ENCODE measurements around the gene NELL2.

Gene NELL2

DNA sequence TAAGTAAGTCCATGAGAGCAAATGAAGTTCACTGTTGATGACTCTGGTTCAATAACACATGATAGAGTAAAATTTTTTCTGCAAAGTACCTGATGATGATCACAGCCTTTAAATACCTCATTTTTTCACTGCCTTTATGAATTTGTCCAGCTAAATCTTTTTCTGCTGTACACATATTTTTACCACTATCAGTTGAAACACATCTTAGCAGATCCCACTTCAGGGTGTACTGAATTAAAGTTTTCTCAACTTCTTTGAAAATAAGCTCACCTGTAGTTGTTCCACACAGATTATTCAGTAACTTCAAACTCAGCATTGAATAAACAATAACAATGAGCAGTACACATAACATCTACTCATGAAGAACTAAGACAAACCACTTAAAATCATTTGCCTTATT, 385.9 kb downstream of the NELL2 start:
- no peaks in the 10 kb centered on the region for H3K36me3 Mint-ChIP-seq (ENCODE audit: low read depth)
- H3K27me3 Mint-ChIP-seq (ENCODE audit: low read depth): peaks cover 3% of the 10 kb centered on the region
- H3K4me3 Mint-ChIP-seq: no peak overlapping the region
- H3K4me1 Mint-ChIP-seq (ENCODE audit: low read depth): no peaks in the 10 kb centered on the region
- DNase-seq (ENCODE audit: low spot score): no peak
- H3K27ac Mint-ChIP-seq: no peak overlapping the region
- no peaks in the 10 kb centered on the region for H3K9me3 Mint-ChIP-seq

DNA sequence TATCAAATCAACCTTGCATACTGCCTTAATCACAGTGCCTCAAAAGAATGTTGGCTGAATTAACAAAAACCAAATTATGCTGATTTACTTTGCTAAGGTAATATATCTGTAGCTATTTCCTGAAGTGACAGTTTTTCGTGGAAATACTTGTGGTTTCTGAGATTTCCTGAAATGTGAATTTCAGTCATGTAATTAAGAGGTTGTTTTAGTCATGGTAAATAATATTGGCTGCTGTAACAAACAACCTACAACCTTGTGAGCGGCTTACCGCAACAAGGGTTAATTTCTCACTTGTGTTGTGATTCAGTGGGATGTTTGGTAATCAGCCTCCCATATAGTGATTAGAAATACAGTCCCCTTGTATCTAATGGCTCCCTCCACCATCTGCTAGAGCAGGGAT, 387.9 kb downstream of the NELL2 start:
- Mint-ChIP-seq H3K4me1 (ENCODE audit: low read depth) (no peaks in the 10 kb centered on the region), H3K4me3 (no peak overlapping the region), H3K27me3 (ENCODE audit: low read depth) (peaks cover 3% of the 10 kb centered on the region), H3K36me3 (ENCODE audit: low read depth) (no peaks in the 10 kb centered on the region), H3K27ac (no peak overlapping the region), H3K9me3 (no peaks in the 10 kb centered on the region)
- DNase-seq (ENCODE audit: low spot score): no peak

DNA sequence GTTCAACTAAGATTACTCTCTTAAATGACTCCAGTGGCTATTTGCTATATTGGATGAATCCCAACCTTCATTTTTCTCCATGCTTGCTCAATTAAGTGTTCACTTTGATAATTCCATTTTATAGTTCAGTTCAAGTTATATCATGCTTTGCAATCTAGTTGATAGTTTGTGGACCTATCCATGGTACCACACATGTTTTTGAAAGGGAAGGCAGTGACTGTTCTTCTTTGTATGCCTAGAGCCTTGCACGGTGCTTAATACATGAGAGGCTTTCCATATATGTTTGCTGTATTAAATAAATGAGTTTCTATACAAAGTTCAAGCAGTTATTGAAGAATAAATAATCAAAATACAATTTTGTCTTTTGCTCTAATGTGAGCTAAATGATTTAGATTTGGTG, 391.3 kb downstream of the NELL2 start:
- Mint-ChIP-seq H3K27me3 (ENCODE audit: low read depth) (no peaks in the 10 kb centered on the region), H3K36me3 (ENCODE audit: low read depth) (no peaks in the 10 kb centered on the region), H3K4me3 (no peak overlapping the region), H3K9me3 (no peaks in the 10 kb centered on the region), H3K4me1 (ENCODE audit: low read depth) (no peaks in the 10 kb centered on the region), H3K27ac (no peak overlapping the region)
- DNase-seq (ENCODE audit: low spot score): no peak

DNA sequence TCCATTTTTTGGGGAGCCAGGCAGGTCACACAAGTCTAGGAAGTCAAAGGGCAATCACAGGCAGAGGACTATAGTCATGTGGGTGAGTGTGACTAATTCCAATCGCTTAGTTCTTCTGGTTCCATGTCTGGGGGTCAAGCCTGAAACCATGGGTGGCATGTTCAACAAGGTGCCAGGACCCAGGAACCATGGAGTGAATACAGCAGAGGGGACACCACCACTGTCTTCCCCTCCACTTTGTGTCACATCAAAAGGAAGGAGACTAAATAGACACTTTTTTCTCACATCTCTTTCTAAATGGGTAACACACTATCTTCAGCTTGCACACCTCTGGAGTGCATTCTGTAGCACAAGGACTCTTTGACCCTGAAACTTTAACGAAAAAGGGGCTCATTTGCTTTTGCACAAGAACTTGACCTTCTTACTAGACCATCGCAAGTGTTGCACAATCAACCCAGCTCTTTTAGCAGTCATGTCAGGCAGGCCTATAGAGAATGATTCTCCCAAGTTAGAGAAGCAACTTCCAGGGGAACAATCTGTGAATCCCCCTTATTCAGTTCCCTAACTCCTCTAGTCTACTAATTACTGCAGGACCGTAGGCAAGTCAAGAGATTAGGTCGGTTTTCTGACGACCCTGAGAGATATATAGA, 398.7 kb downstream of the NELL2 start:
- no peaks in the 10 kb centered on the region for H3K4me1 Mint-ChIP-seq (ENCODE audit: low read depth)
- no peak overlapping the region for H3K27ac Mint-ChIP-seq
- H3K9me3 Mint-ChIP-seq: peaks cover 27% of the 10 kb centered on the region
- no peak overlapping the region for H3K4me3 Mint-ChIP-seq
- H3K36me3 Mint-ChIP-seq (ENCODE audit: low read depth): no peaks in the 10 kb centered on the region
- H3K27me3 Mint-ChIP-seq (ENCODE audit: low read depth): no peaks in the 10 kb centered on the region
- no peak for DNase-seq (ENCODE audit: low spot score)

DNA sequence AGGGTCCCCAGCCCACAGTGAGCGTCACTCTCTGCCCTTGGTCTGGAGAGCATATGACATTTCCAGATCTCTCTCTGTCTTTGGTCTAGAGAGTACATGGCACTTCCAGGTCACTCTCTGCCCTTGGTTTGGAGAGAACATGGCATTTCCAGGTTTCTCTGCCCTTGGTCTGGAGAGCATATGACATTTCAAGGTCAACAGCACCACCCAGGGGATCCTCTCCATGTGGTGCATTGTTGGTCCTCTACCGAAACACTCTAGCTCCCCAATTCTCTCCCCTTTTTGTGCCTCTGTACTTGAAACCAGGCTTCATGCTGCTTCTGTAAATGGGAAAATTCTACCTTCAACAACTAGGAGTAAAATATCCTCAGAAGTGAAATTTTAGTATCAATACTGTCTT, 399.4 kb downstream of the NELL2 start:
- Mint-ChIP-seq H3K4me3 (no peak overlapping the region), H3K36me3 (ENCODE audit: low read depth) (no peaks in the 10 kb centered on the region), H3K27ac (no peak overlapping the region), H3K9me3 (peaks cover 27% of the 10 kb centered on the region), H3K4me1 (ENCODE audit: low read depth) (no peaks in the 10 kb centered on the region), H3K27me3 (ENCODE audit: low read depth) (no peaks in the 10 kb centered on the region)
- no peak for DNase-seq (ENCODE audit: low spot score)

DNA sequence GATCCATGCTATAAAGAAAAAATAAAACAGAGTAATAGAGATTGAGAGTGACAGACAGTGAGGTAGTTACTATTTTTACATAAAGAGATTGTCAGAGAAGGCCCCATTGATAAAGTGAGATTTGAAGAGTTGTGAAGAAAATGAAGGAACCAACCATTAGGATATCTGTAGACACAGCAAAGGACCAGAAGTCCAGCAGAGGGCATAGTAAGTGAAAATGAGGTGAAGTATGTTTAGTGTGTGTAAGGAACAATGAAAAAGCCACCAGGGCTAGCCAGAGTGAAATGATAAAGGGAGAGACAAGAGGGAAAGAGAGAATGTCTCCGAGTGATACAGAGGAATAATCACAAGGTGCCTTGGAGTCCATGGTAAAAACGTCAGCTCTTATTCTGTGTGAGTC, 411.0 kb downstream of the NELL2 start:
- DNase-seq (ENCODE audit: low spot score): no peak
- Mint-ChIP-seq H3K4me3 (no peak overlapping the region), H3K27ac (no peak overlapping the region), H3K4me1 (ENCODE audit: low read depth) (no peaks in the 10 kb centered on the region), H3K27me3 (ENCODE audit: low read depth) (no peaks in the 10 kb centered on the region), H3K9me3 (no peaks in the 10 kb centered on the region), H3K36me3 (ENCODE audit: low read depth) (no peaks in the 10 kb centered on the region)

DNA sequence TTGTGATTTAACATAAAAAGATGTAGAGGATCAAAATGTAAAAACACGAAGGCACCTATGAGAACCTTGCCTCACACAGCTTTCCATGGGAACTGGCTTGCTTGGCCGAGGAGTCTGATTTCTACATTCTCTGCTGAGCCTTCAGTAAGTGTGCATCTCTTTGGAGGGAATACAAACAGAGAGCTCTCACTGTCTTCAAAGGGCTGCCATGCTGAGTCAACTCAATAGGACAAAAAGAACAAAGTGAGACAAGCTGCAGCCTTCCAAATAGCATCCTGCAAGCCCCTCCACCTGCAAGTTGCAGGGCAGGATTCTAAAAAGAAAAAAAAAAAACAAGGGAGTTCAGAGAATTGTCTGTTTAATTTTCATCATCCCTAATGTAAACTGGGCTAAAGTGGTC, 411.9 kb downstream of the NELL2 start:
- no peaks in the 10 kb centered on the region for H3K9me3 Mint-ChIP-seq
- no peaks in the 10 kb centered on the region for H3K4me1 Mint-ChIP-seq (ENCODE audit: low read depth)
- DNase-seq (ENCODE audit: low spot score): no peak
- H3K36me3 Mint-ChIP-seq (ENCODE audit: low read depth): no peaks in the 10 kb centered on the region
- H3K27me3 Mint-ChIP-seq (ENCODE audit: low read depth): no peaks in the 10 kb centered on the region
- no peak overlapping the region for H3K27ac Mint-ChIP-seq
- no peak overlapping the region for H3K4me3 Mint-ChIP-seq

DNA sequence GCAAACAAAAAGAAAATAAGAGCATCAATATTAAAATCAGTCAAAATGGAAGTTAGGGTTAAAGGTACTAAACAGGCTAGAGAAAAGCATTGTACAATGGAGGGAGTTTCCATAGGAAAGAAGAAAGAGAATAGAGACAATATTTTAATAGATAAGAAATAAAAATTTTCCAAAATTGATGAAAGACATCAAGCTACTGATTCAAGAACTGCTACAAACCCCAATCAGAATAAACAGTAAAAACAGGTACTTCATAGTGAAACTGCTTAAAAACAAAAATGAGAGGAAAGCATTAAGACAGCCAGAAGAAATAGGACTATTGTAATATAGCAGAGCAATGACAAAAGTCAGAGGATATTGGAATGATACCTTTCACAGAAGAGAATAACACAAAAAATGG, 413.4 kb downstream of the NELL2 start:
- no peak overlapping the region for H3K27ac Mint-ChIP-seq
- no peaks in the 10 kb centered on the region for H3K27me3 Mint-ChIP-seq (ENCODE audit: low read depth)
- no peaks in the 10 kb centered on the region for H3K4me1 Mint-ChIP-seq (ENCODE audit: low read depth)
- no peaks in the 10 kb centered on the region for H3K9me3 Mint-ChIP-seq
- no peaks in the 10 kb centered on the region for H3K36me3 Mint-ChIP-seq (ENCODE audit: low read depth)
- no peak for DNase-seq (ENCODE audit: low spot score)
- H3K4me3 Mint-ChIP-seq: no peak overlapping the region

DNA sequence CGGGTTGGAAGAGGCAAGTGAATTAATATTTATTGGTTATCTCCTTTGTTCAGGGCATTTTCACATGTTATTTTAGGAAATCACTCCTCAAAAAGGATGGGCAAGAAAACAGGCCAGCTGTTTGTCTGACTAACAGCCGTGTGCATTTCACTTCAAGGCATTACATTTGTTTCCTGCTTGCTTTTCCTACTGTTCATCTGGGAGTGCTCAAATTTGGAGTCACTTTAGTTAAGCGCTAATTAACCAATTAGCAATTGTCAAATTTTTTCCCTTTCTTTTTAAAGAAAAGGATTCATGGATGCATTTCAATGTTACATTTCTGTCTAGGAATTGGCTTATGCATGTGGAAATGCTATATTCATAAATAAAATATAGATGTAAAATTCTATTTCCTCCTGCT, 415.9 kb downstream of the NELL2 start:
- Mint-ChIP-seq H3K4me3 (no peak overlapping the region), H3K4me1 (ENCODE audit: low read depth) (no peaks in the 10 kb centered on the region), H3K36me3 (ENCODE audit: low read depth) (no peaks in the 10 kb centered on the region), H3K9me3 (no peaks in the 10 kb centered on the region), H3K27ac (no peak overlapping the region), H3K27me3 (ENCODE audit: low read depth) (no peaks in the 10 kb centered on the region)
- DNase-seq (ENCODE audit: low spot score): no peak

DNA sequence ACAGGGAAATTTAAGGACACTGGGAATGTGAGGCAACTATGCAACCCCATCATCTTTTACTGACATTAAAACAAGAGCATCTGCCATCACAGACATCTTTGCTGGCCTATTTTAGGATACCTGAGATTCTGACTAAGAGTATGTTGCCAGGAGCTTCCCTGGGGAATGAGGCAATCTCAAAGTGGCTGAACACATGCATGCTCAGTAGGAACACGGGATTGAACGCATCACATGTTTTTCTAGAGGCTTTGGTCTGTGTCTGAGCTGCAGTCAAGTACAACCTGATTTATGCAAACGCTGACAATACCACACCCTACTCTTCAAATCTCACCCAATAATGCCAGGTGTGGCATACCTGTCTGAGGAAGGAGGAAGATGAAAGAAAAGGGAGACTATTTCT, 416.5 kb downstream of the NELL2 start:
- Mint-ChIP-seq H3K36me3 (ENCODE audit: low read depth) (no peaks in the 10 kb centered on the region), H3K4me3 (no peak overlapping the region)

More for the DNA sequence above, 416.5 kb downstream of the NELL2 start:
- H3K4me1 Mint-ChIP-seq (ENCODE audit: low read depth): no peaks in the 10 kb centered on the region
- H3K27ac Mint-ChIP-seq: no peak overlapping the region
- no peaks in the 10 kb centered on the region for H3K9me3 Mint-ChIP-seq
- no peaks in the 10 kb centered on the region for H3K27me3 Mint-ChIP-seq (ENCODE audit: low read depth)
- DNase-seq (ENCODE audit: low spot score): no peak
